Astrocyte (in vitro differentiated cells and primary cell): ENCODE data around the gene HOXA6. TPM values are rescaled to one million over a fixed set of nuclear protein-coding genes. Genes with fewer than 3 reads are reported as not detected.

Experiments
- DNase-seq: peaks from one replicate; pipeline ENCODE4 v3.0.0-alpha.2; 2010; ENCODE audit warnings: low read depth
- FAIRE-seq: peaks from 2 replicates; lab custom pipeline; 2011; peaks lifted over from hg19 to GRCh38; lab: Jason Lieb, UNC
- H2AFZ ChIP-seq: 2 replicates; pipeline ENCODE4 v1.6.0; 2012; ENCODE audit warnings: low read depth, low read length, inconsistent platforms
- H3K27ac ChIP-seq: 2 replicates; pipeline ENCODE4 v1.5.1; 2011; ENCODE audit warnings: low read depth, low read length, inconsistent platforms
- H3K27me3 ChIP-seq: 2 replicates; pipeline ENCODE4 v1.6.0; 2011; ENCODE audit warnings: low read length, inconsistent platforms; ENCODE audit not compliant: insufficient read depth
- H3K36me3 ChIP-seq: 2 replicates; pipeline ENCODE4 v1.5.1; 2011; ENCODE audit warnings: low read length, inconsistent platforms; ENCODE audit not compliant: insufficient read depth
- H3K4me1 ChIP-seq: 2 replicates; pipeline ENCODE4 v1.5.1; 2011; ENCODE audit warnings: low read length, inconsistent platforms; ENCODE audit not compliant: insufficient read depth
- H3K4me2 ChIP-seq: 2 replicates; pipeline ENCODE4 v1.6.0; 2012; ENCODE audit warnings: low read length, inconsistent platforms
- H3K4me3 ChIP-seq: 2 replicates; pipeline ENCODE4 v1.5.1; 2011; ENCODE audit warnings: low read depth, mild to moderate bottlenecking, low read length, inconsistent platforms; ENCODE audit not compliant: insufficient read depth
- H3K79me2 ChIP-seq: 2 replicates; pipeline ENCODE4 v1.6.0; 2012; ENCODE audit warnings: mild to moderate bottlenecking, low read length, inconsistent platforms; ENCODE audit not compliant: insufficient read depth
- H3K9ac ChIP-seq: 2 replicates; pipeline ENCODE4 v1.6.0; 2012; ENCODE audit warnings: mild to moderate bottlenecking, low read length, inconsistent platforms
- H3K9me3 ChIP-seq: 2 replicates; pipeline ENCODE4 v1.5.1; 2012; ENCODE audit warnings: low read depth, mild to moderate bottlenecking, low read length, inconsistent platforms; ENCODE audit not compliant: insufficient read depth
- H4K20me1 ChIP-seq: 2 replicates; pipeline ENCODE4 v1.6.0; 2012; ENCODE audit warnings: low read length, inconsistent platforms; ENCODE audit not compliant: insufficient read depth
- H3K27ac Mint-ChIP-seq: one replicate; pipeline ENCODE4 v1.8.0; 2021; ENCODE audit warnings: mild to moderate bottlenecking, mixed read lengths; ENCODE audit not compliant: unreplicated experiment
- H3K27me3 Mint-ChIP-seq: one replicate; pipeline ENCODE4 v1.8.0; 2021; ENCODE audit warnings: low read depth, mixed read lengths; ENCODE audit not compliant: unreplicated experiment
- H3K36me3 Mint-ChIP-seq: one replicate; pipeline ENCODE4 v1.8.0; 2021; ENCODE audit warnings: low read depth, mixed read lengths; ENCODE audit not compliant: unreplicated experiment
- H3K4me1 Mint-ChIP-seq: one replicate; pipeline ENCODE4 v1.8.0; 2021; ENCODE audit warnings: low read depth, mixed read lengths; ENCODE audit not compliant: unreplicated experiment
- H3K4me3 Mint-ChIP-seq: one replicate; pipeline ENCODE4 v1.8.0; 2021; ENCODE audit warnings: mild to moderate bottlenecking, moderate library complexity, mixed read lengths; ENCODE audit not compliant: unreplicated experiment
- H3K9me3 Mint-ChIP-seq: one replicate; pipeline ENCODE4 v1.8.0; 2021; ENCODE audit warnings: mild to moderate bottlenecking, mixed read lengths; ENCODE audit not compliant: unreplicated experiment
- CTCF ChIP-seq: IDR thresholded peaks from 2 replicates; pipeline ENCODE4 v1.5.1; 2011; ENCODE audit warnings: low read depth, mild to moderate bottlenecking, inconsistent platforms, low read length, moderate library complexity; ENCODE audit not compliant: insufficient read depth
- EZH2 ChIP-seq: IDR thresholded peaks from 2 replicates; pipeline ENCODE4 v1.6.1; 2012; ENCODE audit warnings: mild to moderate bottlenecking, low read length, inconsistent platforms; ENCODE audit not compliant: insufficient read depth
- total RNA-seq: library from RNA; stranded (reverse); gene quantifications from 2 replicates; pipeline ENCODE4 v1.2.1, GENCODE V29; 2021

HOXA6 gene
- total RNA-seq, 1 donor from 2014 or later, result not detected

- Histone ChIP-seq H3K4me3 (no peak overlapping the region), H3K36me3 (no peaks in the 10 kb centered on the region), H4K20me1 (peaks cover 2% of the 10 kb centered on the region), H3K27me3 (peaks cover 94% of the 10 kb centered on the region), H3K9ac (no peak overlapping the region), H3K79me2 (no peaks in the 10 kb centered on the region), H3K4me1 (peaks cover 1% of the 10 kb centered on the region), H2AFZ (no peak overlapping the region), H3K27ac (no peak overlapping the region), H3K4me2 (no peak overlapping the region), H3K9me3 (peaks cover 18% of the 10 kb centered on the region)
- Mint-ChIP-seq H3K27me3 (peaks cover 86% of the 10 kb centered on the region), H3K36me3 (peaks cover 3% of the 10 kb centered on the region), H3K27ac (no peak overlapping the region), H3K9me3 (peaks cover 55% of the 10 kb centered on the region), H3K4me1 (no peaks in the 10 kb centered on the region), H3K4me3 (no peak overlapping the region)
- no peak for TF ChIP-seq CTCF
- TF ChIP-seq EZH2, result no peak
- FAIRE-seq (no peak), DNase-seq (no peak)
Observed at GRCh38 chr7:27145914-27146412, 1.6 kb downstream of the HOXA6 start.

GRCh38 chr7:27145165-27145913 is 2.2 kb downstream of the HOXA6 start:
- Mint-ChIP-seq H3K27me3 (peaks cover 89% of the 10 kb centered on the region), H3K9me3 (peaks cover 52% of the 10 kb centered on the region), H3K36me3 (peaks cover 3% of the 10 kb centered on the region), H3K27ac (no peak overlapping the region), H3K4me1 (no peaks in the 10 kb centered on the region), H3K4me3 (no peak overlapping the region)
- H3K36me3 ChIP-seq, result no peaks in the 10 kb centered on the region
- no peak for DNase-seq
- no peak overlapping the region for H3K9ac ChIP-seq
- peaks cover 96% of the 10 kb centered on the region for H3K27me3 ChIP-seq
- no peak overlapping the region for H2AFZ ChIP-seq
- TF ChIP-seq EZH2 (peak; percentile 79), CTCF (no peak)
- H3K9me3 ChIP-seq, result peaks cover 18% of the 10 kb centered on the region
- no peak overlapping the region for H3K27ac ChIP-seq
- H3K4me3 ChIP-seq, result no peak overlapping the region
- peaks cover 2% of the 10 kb centered on the region for H4K20me1 ChIP-seq
- no peak for FAIRE-seq
- no peaks in the 10 kb centered on the region for H3K79me2 ChIP-seq
- peak overlapping the region; percentile 33 for H3K4me2 ChIP-seq
- no peaks in the 10 kb centered on the region for H3K4me1 ChIP-seq

GRCh38 chr7:27144781-27145164 is 2.8 kb downstream of the HOXA6 start:
- Histone ChIP-seq H3K4me2 (peak overlapping the region; percentile 33), H3K4me1 (no peaks in the 10 kb centered on the region), H3K9ac (no peak overlapping the region), H3K9me3 (peaks cover 18% of the 10 kb centered on the region), H3K27ac (no peak overlapping the region), H4K20me1 (peaks cover 2% of the 10 kb centered on the region), H3K79me2 (no peaks in the 10 kb centered on the region), H3K27me3 (peaks cover 97% of the 10 kb centered on the region), H3K36me3 (no peaks in the 10 kb centered on the region), H3K4me3 (no peak overlapping the region), H2AFZ (no peak overlapping the region)
- Mint-ChIP-seq H3K36me3 (peaks cover 3% of the 10 kb centered on the region), H3K4me1 (no peaks in the 10 kb centered on the region), H3K4me3 (no peak overlapping the region), H3K27me3 (peaks cover 89% of the 10 kb centered on the region), H3K9me3 (peaks cover 52% of the 10 kb centered on the region), H3K27ac (no peak overlapping the region)
- DNase-seq (no peak), FAIRE-seq (no peak)
- TF ChIP-seq CTCF (no peak), EZH2 (no peak)
